Activated T-cell treated with anti-CD3 and anti-CD28 coated beads, Interleukin-2, amount 50 U/mL, for 1 hour (primary cell): ENCODE measurements around the gene ODF2.
A peak's percentile ranks its signal among the peaks of the same experiment; 100 is the strongest.
"Not testable (repeated sequence)": the region's sequence is repeated elsewhere in the genome, so short reads cannot be mapped to it uniquely, and the experiment has no call there.

ENCODE experiments used
- DNase-seq: peaks from one replicate; pipeline ENCODE4 v3.0.0-alpha.2; 2020

Gene ODF2

DNA sequence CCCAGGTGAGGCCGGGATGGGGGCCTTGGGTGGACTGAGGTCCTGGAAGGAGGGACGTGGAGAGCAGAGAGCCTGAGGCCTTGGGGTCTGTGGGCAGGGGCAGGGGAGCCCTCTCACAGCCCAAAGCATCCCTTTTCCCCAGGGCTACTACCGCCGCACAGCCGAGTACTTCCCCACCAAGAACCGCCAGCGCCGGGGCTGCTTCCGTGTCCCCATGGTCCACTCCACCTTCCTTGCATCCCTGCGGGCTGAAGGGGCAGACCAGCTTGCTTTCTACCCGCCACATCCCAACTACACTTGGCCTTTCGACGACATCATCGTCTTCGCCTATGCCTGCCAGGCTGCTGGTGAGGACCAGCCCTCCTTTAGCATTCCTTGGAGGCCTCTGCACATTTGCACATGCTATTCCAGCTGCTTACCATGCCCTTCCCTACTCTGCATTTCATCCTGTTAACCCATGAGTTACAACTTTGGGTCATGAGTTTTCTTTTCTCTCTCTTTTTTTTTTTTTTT is 31.5 kb upstream of the ODF2 start:
- DNase-seq: no peak

GRCh38 chr9:128428644-128429512 is 26.9 kb upstream of the ODF2 start:
- DNase-seq: no peak

GRCh38 chr9:128429513-128430086 is 26.2 kb upstream of the ODF2 start:
- no peak for DNase-seq

DNA sequence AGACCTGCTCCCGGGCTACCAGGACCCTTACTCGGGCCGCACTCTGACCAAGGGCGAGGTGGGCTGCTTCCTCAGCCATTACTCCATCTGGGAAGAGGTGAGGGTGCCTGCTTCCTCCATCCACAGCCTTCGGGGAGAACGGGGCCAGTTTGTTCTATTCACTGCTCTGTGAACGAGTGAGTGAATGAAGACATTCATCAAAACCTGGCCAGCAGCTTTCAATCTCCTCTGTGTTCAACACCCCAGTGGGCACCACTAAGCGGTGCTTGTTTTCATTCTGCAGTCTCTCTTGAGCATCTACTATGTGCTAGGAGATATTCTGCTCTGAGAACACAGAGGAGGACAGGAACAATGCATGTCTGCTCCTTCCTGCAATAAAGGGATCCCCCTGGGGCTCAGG is 24.6 kb upstream of the ODF2 start:
- DNase-seq: no peak

DNA sequence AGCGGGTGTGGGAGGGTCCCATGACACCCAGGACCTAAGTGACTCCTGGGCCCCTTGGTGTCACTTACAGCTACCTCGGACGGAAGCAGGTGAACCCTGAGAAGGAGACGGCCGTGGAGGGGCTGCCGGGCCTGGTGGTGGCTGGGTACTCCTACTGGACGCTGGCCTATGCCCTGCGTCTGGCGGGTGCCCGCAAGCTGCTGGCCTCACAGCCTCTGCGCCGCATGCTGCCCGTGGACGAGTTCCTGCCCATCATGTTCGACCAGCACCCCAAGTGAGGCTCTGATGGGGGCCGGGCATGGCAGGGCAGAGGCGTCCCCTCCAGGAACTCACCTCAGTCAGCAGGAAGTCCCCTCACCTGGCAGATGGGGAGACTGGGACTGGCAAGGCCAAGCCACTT is 21.5 kb upstream of the ODF2 start:
- DNase-seq: no peak

GRCh38 chr9:128435611-128436010 is 20.2 kb upstream of the ODF2 start:
- no peak for DNase-seq

DNA sequence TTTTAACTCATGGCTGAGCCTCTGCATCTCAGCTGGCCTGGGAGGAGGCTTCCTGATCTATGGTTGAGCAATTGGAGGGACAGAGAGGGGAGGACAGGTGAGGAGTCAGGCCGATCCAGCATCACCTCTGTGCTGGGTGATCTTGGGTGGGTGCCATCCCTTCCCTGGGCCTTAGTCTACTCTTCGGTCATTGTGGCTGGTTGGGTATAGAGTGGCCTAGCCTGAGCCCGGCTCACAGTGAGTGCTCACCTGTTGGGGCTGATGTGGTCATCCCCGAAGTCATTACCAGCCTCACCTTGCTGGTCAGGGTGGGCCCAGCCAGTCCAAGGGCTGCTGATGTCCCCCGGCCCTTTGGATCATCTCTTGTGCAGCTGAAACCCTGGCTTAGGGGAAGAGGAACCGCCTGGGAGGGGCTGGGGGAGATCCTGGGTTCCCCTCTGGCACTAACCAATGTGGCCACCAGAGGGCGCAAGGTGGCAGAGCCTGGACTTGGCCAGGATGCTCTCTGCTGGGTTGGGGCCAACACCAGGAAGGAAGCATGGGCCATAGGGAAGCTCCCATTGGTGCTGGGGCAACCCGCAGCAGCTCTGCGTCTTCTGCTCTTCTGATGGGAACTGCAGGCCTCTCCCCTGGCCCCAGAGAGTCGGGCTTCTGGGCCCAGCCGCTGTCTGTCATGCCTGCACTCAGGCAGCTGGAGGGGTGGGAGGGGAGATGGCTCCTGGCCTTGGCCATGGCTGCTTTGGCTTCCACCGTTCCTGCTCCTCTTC is 17.3 kb upstream of the ODF2 start:
- DNase-seq: peak; percentile 84

- DNase-seq: no peak
Observed at GRCh38 chr9:128439273-128439672, 16.5 kb upstream of the ODF2 start.

DNA sequence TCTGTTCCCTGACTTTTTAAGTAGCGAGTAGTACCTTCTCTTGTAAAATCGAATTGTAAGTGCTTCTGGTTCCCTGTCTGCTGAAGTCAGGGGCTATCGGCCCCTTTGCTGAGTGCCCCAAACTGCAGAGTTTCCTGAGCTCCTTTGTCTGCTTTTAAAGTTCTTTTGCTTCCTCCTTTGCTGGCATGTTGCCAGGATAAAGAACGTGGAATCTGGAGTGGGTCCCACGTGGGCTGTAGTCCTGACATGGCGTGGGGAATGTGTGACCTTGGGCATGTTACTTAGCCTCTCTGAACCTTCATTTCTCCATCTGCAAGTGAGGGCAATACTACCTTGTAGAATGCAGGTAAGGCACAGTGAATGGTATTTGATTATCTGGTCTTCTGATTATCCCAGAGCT is 13.7 kb upstream of the ODF2 start:
- DNase-seq: no peak

- DNase-seq: not testable (repeated sequence)
Observed at GRCh38 chr9:128446505-128446904, 9.3 kb upstream of the ODF2 start.

DNA sequence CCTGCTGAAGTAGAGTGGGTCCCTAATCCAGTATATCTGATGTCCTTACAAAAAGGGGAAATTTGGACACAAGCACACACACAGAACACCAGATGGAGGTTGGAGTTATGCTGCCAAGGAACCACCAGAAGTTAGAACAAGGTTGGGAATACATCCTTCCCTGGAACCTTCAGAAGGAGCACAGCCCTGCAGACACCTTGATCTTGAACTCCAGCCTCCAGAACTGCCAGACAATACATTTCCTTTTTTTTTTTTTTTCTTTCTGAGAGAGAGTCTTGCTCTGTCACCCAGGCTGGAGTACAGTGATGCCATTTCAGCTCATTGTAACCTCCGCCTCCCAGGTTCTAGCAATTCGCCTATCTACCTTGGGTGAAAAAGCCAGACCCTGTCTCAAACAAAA is 7.1 kb upstream of the ODF2 start:
- DNase-seq: no peak

GRCh38 chr9:128454991-128455390 is 815 bp upstream of the ODF2 start:
- no peak for DNase-seq

DNA sequence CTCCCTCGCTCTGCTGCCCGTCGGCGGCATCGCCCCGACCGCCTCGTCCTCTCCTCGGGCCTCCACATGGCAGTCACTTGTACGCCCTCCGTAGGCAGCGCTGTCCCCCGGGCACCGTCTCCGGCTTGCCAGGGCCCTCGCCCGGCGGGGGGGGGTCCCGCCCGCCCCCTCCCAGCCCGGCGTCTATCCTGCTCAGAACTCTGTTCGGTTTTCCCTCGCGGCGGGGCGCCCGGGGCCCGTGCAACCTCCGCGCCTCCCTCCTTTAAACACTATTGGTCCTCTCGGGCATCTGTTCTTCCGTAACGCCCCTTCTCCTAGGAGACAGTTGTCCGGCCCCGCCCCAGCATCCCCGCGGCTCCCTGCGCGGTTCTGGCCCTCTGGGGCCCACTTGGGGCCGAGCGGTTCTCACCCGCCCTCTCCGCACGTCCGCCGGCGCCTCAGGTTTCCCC is 831 bp downstream of the ODF2 start:
- DNase-seq: peak; percentile 71

GRCh38 chr9:128457207-128457606 is 1.4 kb downstream of the ODF2 start:
- DNase-seq: no peak

DNA sequence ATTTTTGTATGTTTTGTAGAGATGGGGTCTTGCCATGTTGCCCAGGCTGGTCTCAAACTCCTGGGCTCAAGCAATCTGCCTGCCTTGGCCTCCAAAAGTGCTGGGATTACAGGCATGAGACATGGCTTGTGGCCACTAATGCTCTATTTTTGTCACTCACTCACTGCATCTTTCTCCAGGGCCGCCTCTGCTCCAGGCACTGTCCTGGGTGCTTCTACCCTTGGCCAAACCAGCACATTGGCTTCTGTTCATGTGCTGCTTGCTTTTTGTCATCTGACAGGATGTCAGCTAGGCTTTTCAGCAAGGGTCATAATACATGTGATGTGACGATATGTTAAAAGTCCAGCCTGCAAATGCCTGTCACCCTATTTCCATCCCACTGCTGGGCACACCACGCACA is 3.2 kb downstream of the ODF2 start:
- no peak for DNase-seq

GRCh38 chr9:128469070-128469469 is 13.3 kb downstream of the ODF2 start:
- DNase-seq: no peak

DNA sequence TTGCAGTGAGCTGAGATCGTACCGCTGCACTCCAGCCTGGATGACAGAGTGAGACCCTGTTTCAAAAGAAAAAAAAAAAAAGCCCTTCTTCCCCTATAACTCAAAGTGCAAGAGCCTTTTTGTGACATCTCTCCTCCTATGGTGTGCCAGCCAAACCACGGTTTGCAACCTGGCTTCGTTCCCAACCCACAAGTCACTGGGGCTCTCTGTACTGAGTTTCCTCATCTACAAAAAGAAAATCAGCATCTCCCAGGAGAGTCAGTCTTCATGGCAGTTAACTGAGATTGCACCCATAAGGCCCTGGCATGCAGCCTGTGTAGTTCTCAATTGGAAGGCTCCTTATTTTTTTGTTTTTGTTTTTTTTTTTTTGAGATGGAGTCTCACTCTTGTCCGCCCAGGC is 14.8 kb downstream of the ODF2 start:
- DNase-seq: no peak

GRCh38 chr9:128473104-128473503 is 17.3 kb downstream of the ODF2 start:
- DNase-seq: no peak

- no peak for DNase-seq
Observed at GRCh38 chr9:128475867-128476266, 20.1 kb downstream of the ODF2 start.

- no peak for DNase-seq
Observed at GRCh38 chr9:128479262-128479661, 23.5 kb downstream of the ODF2 start.

DNA sequence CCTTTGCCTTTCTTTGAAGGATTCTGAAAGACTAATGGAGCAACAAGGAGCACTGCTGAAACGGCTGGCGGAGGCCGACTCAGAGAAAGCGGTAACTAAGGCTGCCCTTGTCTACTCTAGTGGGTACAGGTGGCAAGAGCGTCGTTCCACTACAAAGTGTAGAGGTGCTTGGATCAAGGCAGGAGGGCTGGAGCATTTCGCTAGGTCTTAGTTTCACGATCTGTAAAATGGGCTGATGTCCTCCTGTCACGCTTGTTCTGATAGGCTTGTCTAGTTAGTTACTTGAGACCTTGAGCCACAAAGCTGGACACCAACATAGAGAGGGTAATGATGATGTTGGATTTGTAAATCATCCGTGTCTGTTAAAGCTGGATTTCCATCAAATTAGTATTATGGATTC is 25.8 kb downstream of the ODF2 start:
- no peak for DNase-seq

DNA sequence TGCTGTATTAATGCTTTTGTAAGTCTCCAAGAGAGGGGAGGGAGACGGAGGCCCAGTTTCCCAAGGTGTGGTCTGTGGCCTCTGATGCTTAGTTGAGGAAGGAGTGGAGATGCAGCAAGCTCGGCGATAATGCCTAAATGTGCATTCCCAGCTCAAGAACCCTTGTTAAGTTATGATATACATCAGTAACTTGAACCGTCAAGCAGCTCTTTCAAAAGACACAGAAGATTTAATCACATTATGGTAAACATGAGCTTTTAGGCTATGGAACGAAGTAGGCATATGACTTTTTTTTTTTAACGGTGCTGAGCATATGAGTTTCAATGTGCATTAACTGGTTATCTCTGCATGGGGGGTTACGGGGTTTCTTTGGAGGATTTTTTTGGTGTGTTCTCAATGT is 26.4 kb downstream of the ODF2 start:
- no peak for DNase-seq

DNA sequence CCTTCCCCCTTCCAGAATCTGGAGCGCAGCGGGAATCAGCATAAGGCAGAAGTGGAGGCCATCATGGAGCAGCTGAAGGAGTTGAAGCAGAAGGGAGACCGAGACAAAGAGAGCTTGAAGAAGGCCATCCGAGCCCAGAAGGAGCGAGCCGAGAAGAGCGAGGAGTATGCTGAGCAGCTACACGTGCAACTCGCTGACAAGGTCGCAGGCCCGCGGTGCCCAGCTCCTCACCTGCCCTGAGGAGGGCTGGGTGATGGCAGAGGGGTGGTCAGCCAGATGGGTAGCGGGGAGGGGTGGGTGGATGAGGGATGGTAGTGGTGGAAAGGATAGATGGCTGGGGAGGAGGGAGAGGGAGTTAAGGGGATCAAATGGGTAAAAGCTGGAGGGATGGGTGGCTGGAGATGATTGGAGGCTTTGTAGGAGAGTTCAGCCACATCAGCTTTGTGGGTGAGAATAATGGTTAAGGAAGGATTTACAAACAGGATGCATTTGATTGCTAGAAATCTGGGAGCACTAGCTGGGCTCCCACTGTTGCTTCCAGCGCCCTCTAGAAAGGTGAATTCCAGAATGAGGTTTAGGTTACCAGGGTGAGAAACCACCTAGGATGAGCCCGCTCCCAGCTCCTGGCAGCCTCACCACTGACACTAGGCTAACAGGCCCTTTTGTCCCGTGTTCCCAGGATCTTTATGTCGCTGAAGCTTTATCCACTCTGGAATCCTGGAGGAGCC is 29.0 kb downstream of the ODF2 start:
- no peak for DNase-seq
